Activated CD8-positive, alpha-beta memory T cell treated with anti-CD3 and anti-CD28 coated beads for 1 hour (primary cell): ENCODE data around the gene CUZD1.
"Not testable (repeated sequence)": the region's sequence is repeated elsewhere in the genome, so short reads cannot be mapped to it uniquely, and the experiment has no call there.

Source experiments
- DNase-seq, 2 donors: peaks; one replicate each; pipeline ENCODE4 v3.0.0-alpha.2; 2020; ENCODE audit warnings: low read depth in 1 of 2; ENCODE audit errors: extremely low read depth in 1 of 2

CUZD1 gene

GRCh38 chr10:122845783-122846332 is at the start of gene CUZD1:
TSS of gene CUZD1 (minus strand) at chr10:122845857. CDS start at chr10:122845843, 14 bp downstream.
- no peak for DNase-seq

- no peak for DNase-seq
These were observed 48.7 kb upstream of the CUZD1 start for GRCh38 chr10:122894261-122894944.

GRCh38 chr10:122884166-122884565 is 38.5 kb upstream of the CUZD1 start:
- no peak for DNase-seq

GRCh38 chr10:122882766-122883165 is 37.1 kb upstream of the CUZD1 start:
- no peak for DNase-seq

GRCh38 chr10:122879339-122880273 is 33.9 kb upstream of the CUZD1 start, which contains the start of gene FAM24B:
TSS of gene FAM24B (minus strand) at chr10:122879581. CDS start at chr10:122850515, 29,066 bp downstream.
- peak; percentile 87 to 93 for DNase-seq

- DNase-seq, result no peak
These were observed 33.2 kb upstream of the CUZD1 start for GRCh38 chr10:122878799-122879338.

GRCh38 chr10:122877264-122877663 is 31.6 kb upstream of the CUZD1 start:
- DNase-seq, result no peak

- no peak for DNase-seq
These were observed 30.8 kb upstream of the CUZD1 start for GRCh38 chr10:122876467-122876855.

GRCh38 chr10:122875843-122876466 is 30.3 kb upstream of the CUZD1 start:
- no peak for DNase-seq

GRCh38 chr10:122871947-122872346 is 26.3 kb upstream of the CUZD1 start:
- DNase-seq, result not testable (repeated sequence)

GRCh38 chr10:122868768-122869167 is 23.1 kb upstream of the CUZD1 start:
- DNase-seq, result not testable (repeated sequence)

- DNase-seq, result not testable (repeated sequence)
These were observed 21.3 kb upstream of the CUZD1 start for GRCh38 chr10:122866757-122867482.

- DNase-seq, result no peak
These were observed 19.2 kb upstream of the CUZD1 start for GRCh38 chr10:122864901-122865300.

- no peak for DNase-seq
These were observed 18.5 kb upstream of the CUZD1 start for GRCh38 chr10:122864194-122864592.

- DNase-seq, result no peak
These were observed 17.8 kb upstream of the CUZD1 start for GRCh38 chr10:122863216-122864193.

- DNase-seq, result no peak
These were observed 16.1 kb upstream of the CUZD1 start for GRCh38 chr10:122861711-122862161.

- DNase-seq, result no peak
These were observed 13.9 kb upstream of the CUZD1 start for GRCh38 chr10:122859527-122859926.

- DNase-seq, result not testable (repeated sequence)
These were observed 12.4 kb upstream of the CUZD1 start for GRCh38 chr10:122858042-122858441.

- DNase-seq, result no peak
These were observed 11.2 kb upstream of the CUZD1 start for GRCh38 chr10:122856902-122857301.
